GM12878 (cell line): ENCODE measurements around the gene DIAPH1. TPM values are rescaled to one million over a fixed set of nuclear protein-coding genes. Genes with fewer than 3 reads are reported as not detected.
A peak's percentile ranks its signal among the peaks of the same experiment; 100 is the strongest.

Experiments used
- ATAC-seq: fragments of 200-7000 bp; cut with Tn5 transposase; 3 replicates; pipeline ENCODE4 v1.9.1; 2020; ENCODE audit warnings: mild to moderate bottlenecking, moderate library complexity
- BruUV-seq: library from RNA; stranded (reverse); fragments of 400-500 nt; replicated peaks from 2 replicates; lab custom pipeline; 2021; lab: Mats Ljungman, UMichigan
- CTCF ChIA-PET: fragments of 300-600 bp; sonication (Branson Sonifier 250); formaldehyde crosslinking; extraction: SDS; loops from one replicate; lab custom pipeline; 2021; ENCODE audit warnings: inconsistent platforms; lab: Yijun Ruan, JAX
- POLR2A ChIA-PET: fragments of 350-600 bp; formaldehyde crosslinking; extraction: SDS; loops from one replicate; lab custom pipeline; 2021; ENCODE audit warnings: inconsistent platforms; lab: Charles Lee
- RAD21 ChIA-PET: fragments of 300-600 bp; sonication (Branson Sonifier 250); formaldehyde crosslinking; loops from one replicate; lab custom pipeline; 2023; ENCODE audit warnings: antibody characterized with exemption; ENCODE audit not compliant: unreplicated experiment; lab: Charles Lee
- SMC1A ChIA-PET: fragments of 300-600 bp; sonication (Branson Sonifier 250); formaldehyde crosslinking; loops from one replicate; lab custom pipeline; 2023; ENCODE audit not compliant: unreplicated experiment, uncharacterized antibody; lab: Charles Lee
- DNase-seq: peaks from one replicate; pipeline ENCODE4 v3.0.0-alpha.2; 2011; ENCODE audit warnings: low read depth, low spot score
- FAIRE-seq: peaks from 3 replicates; lab custom pipeline; 2011; peaks lifted over from hg19 to GRCh38; lab: Jason Lieb, UNC
- H2AFZ ChIP-seq: 2 replicates; pipeline ENCODE4 v1.6.0; 2011; ENCODE audit warnings: low read depth, low read length, control low read depth; ENCODE audit not compliant: control insufficient read depth
- H3K27ac ChIP-seq: 2 replicates; pipeline ENCODE4 v1.5.1; 2011; ENCODE audit warnings: control low read depth; ENCODE audit not compliant: control insufficient read depth, insufficient read depth
- H3K27me3 ChIP-seq, 2 experiments: replicated peaks in 1 of 2; 2 replicates each; pipeline versions ENCODE4 v1.6.0 to v1.6.1; 2011; ENCODE audit warnings: low read length in 1 of 2; ENCODE audit not compliant: control insufficient read depth in 2 of 2, insufficient read depth in 2 of 2
- H3K36me3 ChIP-seq, 2 experiments: 2 replicates each; pipeline ENCODE4 v1.5.1; 2011; ENCODE audit warnings: low read length in 1 of 2; ENCODE audit not compliant: control insufficient read depth in 2 of 2, insufficient read depth in 2 of 2
- H3K4me1 ChIP-seq: 2 replicates; pipeline ENCODE4 v1.6.1; 2011; ENCODE audit warnings: mild to moderate bottlenecking, low read length, moderate library complexity, mixed read lengths; ENCODE audit not compliant: control insufficient read depth, insufficient read depth
- H3K4me2 ChIP-seq: 2 replicates; pipeline ENCODE4 v1.6.0; 2011; ENCODE audit warnings: control low read depth; ENCODE audit not compliant: control insufficient read depth, insufficient read depth
- H3K4me3 ChIP-seq: fragments of 200-600 bp; sonication (generic); 2 replicates; pipeline ENCODE4 v1.5.1; 2016
- H3K79me2 ChIP-seq: 2 replicates; pipeline ENCODE4 v1.6.0; 2011; ENCODE audit warnings: low read length; ENCODE audit not compliant: control insufficient read depth, insufficient read depth
- H3K9ac ChIP-seq: 2 replicates; pipeline ENCODE4 v1.8.0; 2011; ENCODE audit warnings: low read length, control low read depth, mixed read lengths; ENCODE audit not compliant: control insufficient read depth, insufficient read depth
- H3K9me3 ChIP-seq: replicated peaks from 3 replicates; pipeline ENCODE4 v1.5.1; 2011; ENCODE audit warnings: mild to moderate bottlenecking, low read length; ENCODE audit not compliant: control insufficient read depth, insufficient read depth
- H4K20me1 ChIP-seq: 2 replicates; pipeline ENCODE4 v1.6.0; 2011; ENCODE audit not compliant: control insufficient read depth, insufficient read depth
- BHLHE40 ChIP-seq, 2 experiments: fragments of 450-650 bp in 1 of 2; IDR thresholded peaks; 2 replicates each; pipeline ENCODE4 v1.6.1; 2011 to 2017; ENCODE audit warnings: low read depth in 2 of 2, borderline replicate concordance in 1 of 2, improper control_type of control experiment in 1 of 2, low read length in 1 of 2, mild to moderate bottlenecking in 1 of 2
- EZH2 ChIP-seq: IDR thresholded peaks from 2 replicates; pipeline ENCODE4 v1.6.1; 2012; ENCODE audit warnings: low read depth, mild to moderate bottlenecking, control low read depth, inconsistent platforms, low read length, borderline replicate concordance; ENCODE audit not compliant: control insufficient read depth
- IRF4 ChIP-seq: IDR thresholded peaks from 2 replicates; pipeline ENCODE4 v1.6.1; 2011; ENCODE audit warnings: low read depth, low read length
- NBN ChIP-seq: fragments of 450-650 bp; IDR thresholded peaks from 2 replicates; pipeline ENCODE4 v1.6.1; 2016
- RAD21 ChIP-seq: IDR thresholded peaks from 2 replicates; pipeline ENCODE4 v1.6.1; 2011; ENCODE audit warnings: mild to moderate bottlenecking, low read depth, low read length, moderate library complexity; ENCODE audit not compliant: insufficient read depth
- RCOR1 ChIP-seq: conservative IDR thresholded peaks from 2 replicates; pipeline ENCODE4 v1.6.1; 2012; ENCODE audit warnings: low read depth, low read length, improper control_type of control experiment
- SMC3 ChIP-seq: IDR thresholded peaks from 2 replicates; pipeline ENCODE4 v1.6.1; 2011; ENCODE audit warnings: low read length, improper control_type of control experiment, borderline replicate concordance
- SP1 ChIP-seq: IDR thresholded peaks from one replicate; pipeline ENCODE4 v1.6.1; 2011; ENCODE audit warnings: low read depth, low read length
- YY1 ChIP-seq: IDR thresholded peaks from 2 replicates; pipeline ENCODE4 v1.6.1; 2011; ENCODE audit warnings: low read depth, mild to moderate bottlenecking, low read length
- WGBS: methylation state at CpG from one replicate; pipeline ENCODE4 v1.1.6; 2016; ENCODE audit warnings: low lambda C conversion rate; ENCODE audit not compliant: insufficient replicate concordance, insufficient coverage; ENCODE audit errors: missing lambda C conversion rate; 5-methylcytosine and 5-hydroxymethylcytosine counted together
- in situ Hi-C: fragments of 300-500 bp; cut with MboI; formaldehyde crosslinking; loops from 9 replicates; pipeline ENCODE4 v1.14.3; 2018; ENCODE audit warnings: mixed read lengths
- intact Hi-C: fragments of 100-400 bp; cut with micrococcal nuclease; formaldehyde crosslinking; loops from one replicate; pipeline ENCODE4 v1.14.2; 2022; ENCODE audit not compliant: unreplicated experiment
- polyA plus RNA-seq, 11 experiments: library from polyadenylated mRNA; depleted of rRNA in 4 of 11; unstranded in 6 of 11; stranded (reverse) in 5 of 11; fragments of >200 nt; fragmentation: Nextera tagmentation in 4 of 11; fragmentation: Illumina TruSeq in 1 of 11; extraction: Ambion mirVana in 4 of 11; extraction: Trizol in 1 of 11; gene quantifications; 1 replicate in 1 of 11; 2 replicates in 10 of 11; pipeline versions ENCODE4 v1.2.1 to v1.2.3, GENCODE V29; 2011 to 2016; ENCODE audit warnings: inconsistent platforms in 2 of 11, missing spikeins in 2 of 11, low read depth in 1 of 11
- total RNA-seq, 4 experiments: library from RNA; depleted of rRNA in 3 of 4; stranded (reverse); fragments of >200 nt in 3 of 4; fragmentation: Illumina TruSeq in 1 of 4; extraction: Trizol in 1 of 4; gene quantifications; 2 replicates each; pipeline versions ENCODE4 v1.2.1 to v1.2.3, GENCODE V29; 2013 to 2021
- TF ChIP-seq, protein P1 (sequence below), 3 experiments: IDR thresholded peaks in 2 of 3; conservative IDR thresholded peaks in 1 of 3; 2 replicates each; pipeline ENCODE4 v1.5.1; 2011; ENCODE audit warnings: low read depth in 3 of 3, low read length in 3 of 3, mild to moderate bottlenecking in 3 of 3, control low read depth in 2 of 3, moderate library complexity in 2 of 3, inconsistent platforms in 1 of 3, mixed read lengths in 1 of 3; ENCODE audit not compliant: control insufficient read depth in 2 of 3, insufficient read depth in 1 of 3; ENCODE audit errors: extremely low read depth in 1 of 3
- TF ChIP-seq, protein P2 (sequence below): IDR thresholded peaks from 2 replicates; pipeline ENCODE4 v1.6.1; 2011; ENCODE audit warnings: borderline replicate concordance, low read depth, mild to moderate bottlenecking, moderate library complexity, low read length; ENCODE audit not compliant: insufficient read depth, poor library complexity, severe bottlenecking
- TF ChIP-seq, protein P3 (sequence below): IDR thresholded peaks from 2 replicates; pipeline ENCODE4 v1.6.1; 2011; ENCODE audit warnings: mild to moderate bottlenecking, low read depth, low read length, moderate library complexity; ENCODE audit not compliant: insufficient replicate concordance
- TF ChIP-seq, protein P4 (sequence below): fragments of 450-650 bp; IDR thresholded peaks from 2 replicates; pipeline ENCODE4 v1.6.1; 2017; ENCODE audit warnings: mild to moderate bottlenecking

Gene DIAPH1
- total and polyA plus RNA-seq, 10 of the 15 experiments (the other 5 are each of a cell fraction or from before 2014, with no cell fraction given) = 37.8 to 168 (median 59.0) TPM

DNA sequence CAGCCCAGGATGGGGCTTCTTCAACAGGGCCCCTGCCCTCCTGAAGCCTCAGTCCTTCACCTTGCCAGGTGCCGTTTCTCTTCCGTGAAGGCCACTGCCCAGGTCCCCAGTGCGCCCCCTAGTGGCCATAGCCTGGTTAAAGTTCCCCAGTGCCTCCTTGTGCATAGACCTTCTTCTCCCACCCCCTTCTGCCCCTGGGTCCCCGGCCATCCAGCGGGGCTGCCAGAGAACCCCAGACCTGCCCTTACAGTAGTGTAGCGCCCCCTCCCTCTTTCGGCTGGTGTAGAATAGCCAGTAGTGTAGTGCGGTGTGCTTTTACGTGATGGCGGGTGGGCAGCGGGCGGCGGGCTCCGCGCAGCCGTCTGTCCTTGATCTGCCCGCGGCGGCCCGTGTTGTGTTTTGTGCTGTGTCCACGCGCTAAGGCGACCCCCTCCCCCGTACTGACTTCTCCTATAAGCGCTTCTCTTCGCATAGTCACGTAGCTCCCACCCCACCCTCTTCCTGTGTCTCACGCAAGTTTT lies 106.3 kb downstream of the DIAPH1 start:
- POLR2A ChIA-PET = interaction anchor here (0.8 to 2.5 kb wide), 2 partner anchors 11 to 100 kb away, joined by 3 to 10 read pairs; partner anchors contain the start of gene PCDHGA10
- Histone ChIP-seq H3K4me3 (peak overlapping the region; percentile 69), H3K4me2 (peak overlapping the region; percentile 89), H3K9ac (peak overlapping the region; percentile 25; the same call in 1 of the 2 replicates), H4K20me1 (no peaks in the 10 kb centered on the region), H3K9me3 (no peaks in the 10 kb centered on the region), H2AFZ (peak overlapping the region; percentile 16; the same call in 1 of the 2 replicates), H3K79me2 (peaks cover 15% of the 10 kb centered on the region), H3K27me3 (no peaks in the 10 kb centered on the region), H3K4me1 (peaks cover 76% of the 10 kb centered on the region), H3K36me3 (peaks cover 7 to 10% of the 10 kb centered on the region in 2 experiments), H3K27ac (peak overlapping the region; percentile 90)
- ATAC-seq (peak; percentile 44), DNase-seq (no peak), FAIRE-seq (no peak)
- RAD21 ChIA-PET = interaction anchor here (0.6 to 11.6 kb wide), 12 partner anchors 11 to 112 kb away, joined by 3 to 109 read pairs (median 9); partner anchors contain the start of genes PCDHGA11, PCDHGA12, PCDHGB7 and PCDHGC3
- SMC1A ChIA-PET = interaction anchor here (0.7 to 10.8 kb wide), 16 partner anchors 13 to 142 kb away, joined by 3 to 176 read pairs (median 4); partner anchors contain the start of genes DIAPH1, PCDHGA10, PCDHGA12 and PCDHGB3
- intact Hi-C loops (loop anchor here (1.0 to 5.0 kb wide), 3 partner anchors 82 to 125 kb away; partner anchors contain the start of genes HDAC3, PCDHGA11, PCDHGA12 and RELL2), in situ Hi-C loops (no loop called here)
- WGBS = under 1% methylated on average over 28 of the region's 28 CpGs
- BruUV-seq = no TSS peak
- peak; percentile 56; the same call in 1 of the 2 replicates for TF ChIP-seq SMC3
- TF ChIP-seq, protein P1, sequence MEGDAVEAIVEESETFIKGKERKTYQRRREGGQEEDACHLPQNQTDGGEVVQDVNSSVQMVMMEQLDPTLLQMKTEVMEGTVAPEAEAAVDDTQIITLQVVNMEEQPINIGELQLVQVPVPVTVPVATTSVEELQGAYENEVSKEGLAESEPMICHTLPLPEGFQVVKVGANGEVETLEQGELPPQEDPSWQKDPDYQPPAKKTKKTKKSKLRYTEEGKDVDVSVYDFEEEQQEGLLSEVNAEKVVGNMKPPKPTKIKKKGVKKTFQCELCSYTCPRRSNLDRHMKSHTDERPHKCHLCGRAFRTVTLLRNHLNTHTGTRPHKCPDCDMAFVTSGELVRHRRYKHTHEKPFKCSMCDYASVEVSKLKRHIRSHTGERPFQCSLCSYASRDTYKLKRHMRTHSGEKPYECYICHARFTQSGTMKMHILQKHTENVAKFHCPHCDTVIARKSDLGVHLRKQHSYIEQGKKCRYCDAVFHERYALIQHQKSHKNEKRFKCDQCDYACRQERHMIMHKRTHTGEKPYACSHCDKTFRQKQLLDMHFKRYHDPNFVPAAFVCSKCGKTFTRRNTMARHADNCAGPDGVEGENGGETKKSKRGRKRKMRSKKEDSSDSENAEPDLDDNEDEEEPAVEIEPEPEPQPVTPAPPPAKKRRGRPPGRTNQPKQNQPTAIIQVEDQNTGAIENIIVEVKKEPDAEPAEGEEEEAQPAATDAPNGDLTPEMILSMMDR (IDR thresholded peaks at IDR 0.05 in 2 of 3, conservative IDR thresholded peaks at IDR 0.05 in 1 of 3; ENCODE audit: control insufficient read depth in 2 of 3, extremely low read depth in 1 of 3, insufficient read depth in 1 of 3, low read depth in 3 of 3, low read length in 3 of 3) = peak; percentile 81 to 94 (median 89)
- TF ChIP-seq, protein P2, sequence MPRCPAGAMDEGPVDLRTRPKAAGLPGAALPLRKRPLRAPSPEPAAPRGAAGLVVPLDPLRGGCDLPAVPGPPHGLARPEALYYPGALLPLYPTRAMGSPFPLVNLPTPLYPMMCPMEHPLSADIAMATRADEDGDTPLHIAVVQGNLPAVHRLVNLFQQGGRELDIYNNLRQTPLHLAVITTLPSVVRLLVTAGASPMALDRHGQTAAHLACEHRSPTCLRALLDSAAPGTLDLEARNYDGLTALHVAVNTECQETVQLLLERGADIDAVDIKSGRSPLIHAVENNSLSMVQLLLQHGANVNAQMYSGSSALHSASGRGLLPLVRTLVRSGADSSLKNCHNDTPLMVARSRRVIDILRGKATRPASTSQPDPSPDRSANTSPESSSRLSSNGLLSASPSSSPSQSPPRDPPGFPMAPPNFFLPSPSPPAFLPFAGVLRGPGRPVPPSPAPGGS = peak; percentile 46
- no peak for TF ChIP-seq RCOR1
- TF ChIP-seq, protein P3, sequence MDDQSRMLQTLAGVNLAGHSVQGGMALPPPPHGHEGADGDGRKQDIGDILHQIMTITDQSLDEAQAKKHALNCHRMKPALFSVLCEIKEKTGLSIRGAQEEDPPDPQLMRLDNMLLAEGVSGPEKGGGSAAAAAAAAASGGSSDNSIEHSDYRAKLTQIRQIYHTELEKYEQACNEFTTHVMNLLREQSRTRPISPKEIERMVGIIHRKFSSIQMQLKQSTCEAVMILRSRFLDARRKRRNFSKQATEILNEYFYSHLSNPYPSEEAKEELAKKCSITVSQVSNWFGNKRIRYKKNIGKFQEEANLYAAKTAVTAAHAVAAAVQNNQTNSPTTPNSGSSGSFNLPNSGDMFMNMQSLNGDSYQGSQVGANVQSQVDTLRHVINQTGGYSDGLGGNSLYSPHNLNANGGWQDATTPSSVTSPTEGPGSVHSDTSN = no peak
- peak; percentile 4 for TF ChIP-seq SP1
- no peak for TF ChIP-seq IRF4
- TF ChIP-seq RAD21 = peak; percentile 69
- no peak for TF ChIP-seq EZH2
- TF ChIP-seq YY1 = peak; percentile 59
- TF ChIP-seq BHLHE40 (IDR thresholded peaks at IDR 0.05; ENCODE audit: borderline replicate concordance in 1 of 2, low read depth in 2 of 2, low read length in 1 of 2) = peak in 1 of 2 experiments; percentile 48; a peak in 1 of 4 replicates
- TF ChIP-seq, protein P4, sequence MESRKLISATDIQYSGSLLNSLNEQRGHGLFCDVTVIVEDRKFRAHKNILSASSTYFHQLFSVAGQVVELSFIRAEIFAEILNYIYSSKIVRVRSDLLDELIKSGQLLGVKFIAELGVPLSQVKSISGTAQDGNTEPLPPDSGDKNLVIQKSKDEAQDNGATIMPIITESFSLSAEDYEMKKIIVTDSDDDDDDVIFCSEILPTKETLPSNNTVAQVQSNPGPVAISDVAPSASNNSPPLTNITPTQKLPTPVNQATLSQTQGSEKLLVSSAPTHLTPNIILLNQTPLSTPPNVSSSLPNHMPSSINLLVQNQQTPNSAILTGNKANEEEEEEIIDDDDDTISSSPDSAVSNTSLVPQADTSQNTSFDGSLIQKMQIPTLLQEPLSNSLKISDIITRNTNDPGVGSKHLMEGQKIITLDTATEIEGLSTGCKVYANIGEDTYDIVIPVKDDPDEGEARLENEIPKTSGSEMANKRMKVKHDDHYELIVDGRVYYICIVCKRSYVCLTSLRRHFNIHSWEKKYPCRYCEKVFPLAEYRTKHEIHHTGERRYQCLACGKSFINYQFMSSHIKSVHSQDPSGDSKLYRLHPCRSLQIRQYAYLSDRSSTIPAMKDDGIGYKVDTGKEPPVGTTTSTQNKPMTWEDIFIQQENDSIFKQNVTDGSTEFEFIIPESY = no peak
- TF ChIP-seq NBN = peak; percentile 16; the same call in 1 of the 2 replicates
- CTCF ChIA-PET = interaction anchor here (0.5 to 11.9 kb wide), 29 partner anchors 9 to 570 kb away, joined by 3 to 213 read pairs (median 7); partner anchors contain the start of genes FCHSD1, PCDHGA10, PCDHGA11 and PCDHGA12
